Activated CD8-positive, alpha-beta memory T cell treated with anti-CD3 and anti-CD28 coated beads, Interleukin-2, amount 10 ng/mL, durations not matched to agents 7 days and 5 days (primary cell): ENCODE measurements around the gene MICAL2. TPM values are rescaled to one million over a fixed set of nuclear protein-coding genes. Genes with fewer than 3 reads are reported as not detected.
A peak's percentile ranks its signal among the peaks of the same experiment; 100 is the strongest.

Source experiments
- ATAC-seq: fragments of 150-1000 bp; cut with Tn5 transposase; one replicate; pipeline ENCODE4 v1.10.0; 2021; ENCODE audit warnings: moderate library complexity
- CTCF ChIA-PET: fragments of 350-600 bp; sonication (Branson Sonifier 250); formaldehyde crosslinking; loops from one replicate; lab custom pipeline; 2021; ENCODE audit warnings: antibody characterized with exemption; lab: Charles Lee
- DNase-seq: peaks from one replicate; pipeline ENCODE4 v3.0.0-alpha.2; 2020
- H3K27ac Mint-ChIP-seq: one replicate; pipeline ENCODE4 v1.8.0; 2021; ENCODE audit warnings: mild to moderate bottlenecking, mixed read lengths
- H3K27me3 Mint-ChIP-seq: one replicate; pipeline ENCODE4 v1.8.0; 2021; ENCODE audit warnings: mixed read lengths
- H3K36me3 Mint-ChIP-seq: one replicate; pipeline ENCODE4 v1.8.0; 2021; ENCODE audit warnings: mild to moderate bottlenecking, mixed read lengths
- H3K4me1 Mint-ChIP-seq: one replicate; pipeline ENCODE4 v1.8.0; 2021; ENCODE audit warnings: mixed read lengths
- H3K4me3 Mint-ChIP-seq: one replicate; pipeline ENCODE4 v1.8.0; 2021; ENCODE audit warnings: mild to moderate bottlenecking, moderate library complexity, mixed read lengths
- H3K9me3 Mint-ChIP-seq: one replicate; pipeline ENCODE4 v1.8.0; 2022; ENCODE audit warnings: low read depth, mixed read lengths
- total RNA-seq, 2 experiments: library from RNA; stranded (reverse); gene quantifications; one replicate each; pipeline ENCODE4 v1.2.3, GENCODE V29; 2021

Gene MICAL2
- total RNA-seq, 2 experiments from 2014 or later, result 120 to 168 TPM

DNA sequence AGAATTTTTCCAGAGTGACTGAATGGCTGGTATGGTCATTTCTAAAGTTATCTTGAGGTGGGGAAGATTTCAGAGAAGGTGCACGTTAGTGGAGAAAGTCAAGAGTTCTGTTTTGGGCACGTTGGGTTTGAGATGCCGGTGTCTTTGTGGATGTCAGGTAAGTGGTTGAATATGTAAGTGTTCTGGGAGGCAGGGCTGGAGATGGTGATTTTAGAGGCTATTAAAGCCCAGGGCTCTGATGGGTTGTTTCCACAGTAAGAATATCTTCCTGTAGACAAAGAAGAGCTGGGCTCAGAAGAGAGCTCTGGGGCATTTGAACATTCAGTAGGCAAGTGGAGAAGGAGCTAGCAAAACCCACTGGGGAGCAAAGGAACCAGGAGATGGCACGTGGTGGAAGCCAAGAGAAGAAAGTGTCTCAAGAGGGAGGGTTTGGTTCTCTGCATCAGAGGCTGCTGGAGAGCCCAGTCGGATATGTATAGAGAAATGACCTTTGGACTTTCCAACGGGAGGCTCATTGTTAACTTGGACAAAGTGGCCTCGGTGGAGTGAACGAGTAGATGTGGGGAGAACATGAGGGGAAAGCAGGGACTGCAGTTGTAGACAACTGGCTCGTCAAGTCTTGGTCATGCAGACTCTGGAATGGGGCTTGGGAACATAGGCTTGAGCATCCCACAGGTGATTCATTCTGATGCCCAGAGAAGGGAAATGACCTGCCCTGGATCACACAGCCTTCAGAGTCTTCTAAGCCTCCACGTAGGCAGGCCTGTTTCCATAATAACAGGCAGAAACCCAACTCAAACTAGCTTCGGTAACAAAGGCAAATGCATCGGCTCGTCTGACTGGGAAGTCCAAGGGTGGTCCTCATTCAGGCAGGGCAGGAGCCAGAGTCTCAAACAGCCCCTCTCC is 168.6 kb downstream of the MICAL2 start:
- Mint-ChIP-seq H3K4me3 (no peak overlapping the region), H3K36me3 (no peaks in the 10 kb centered on the region), H3K27ac (no peak overlapping the region), H3K27me3 (no peaks in the 10 kb centered on the region), H3K4me1 (peaks cover 3% of the 10 kb centered on the region), H3K9me3 (no peaks in the 10 kb centered on the region)
- DNase-seq (no peak), ATAC-seq (no peak)
- CTCF ChIA-PET, result interaction anchor here (0.6 to 17.6 kb wide), 5 partner anchors 11 to 231 kb away, joined by 3 to 472 read pairs (median 19); no protein-coding TSS in a partner anchor

DNA sequence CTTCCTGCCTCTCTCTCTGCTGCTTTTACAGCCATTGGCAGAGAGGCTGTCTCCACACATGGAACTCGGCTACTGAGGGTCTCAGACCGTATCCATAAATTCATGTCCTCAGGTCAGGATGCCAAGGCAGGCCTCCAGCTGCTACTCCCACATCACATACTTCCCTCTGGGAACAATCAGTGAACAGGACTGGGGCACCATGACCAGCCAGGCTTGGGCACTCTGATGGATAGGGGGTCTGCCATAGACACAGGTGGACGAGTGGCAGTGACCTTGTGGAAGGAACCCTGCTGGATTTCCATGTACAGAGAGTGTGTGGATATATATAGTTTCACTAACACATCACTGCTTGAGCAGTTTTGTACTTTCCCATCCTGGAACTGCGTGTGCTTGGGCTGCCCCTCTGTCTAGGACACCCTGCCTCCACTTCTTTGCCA is 169.3 kb downstream of the MICAL2 start:
- DNase-seq, result no peak
- H3K4me1 Mint-ChIP-seq, result peaks cover 3% of the 10 kb centered on the region
- no peak overlapping the region for H3K27ac Mint-ChIP-seq
- H3K36me3 Mint-ChIP-seq, result no peaks in the 10 kb centered on the region
- no peaks in the 10 kb centered on the region for H3K27me3 Mint-ChIP-seq
- H3K4me3 Mint-ChIP-seq, result no peak overlapping the region
- no peaks in the 10 kb centered on the region for H3K9me3 Mint-ChIP-seq
- CTCF ChIA-PET, result interaction anchor here (1.3 to 17.6 kb wide), 5 partner anchors 10 to 232 kb away, joined by 3 to 472 read pairs (median 19); no protein-coding TSS in a partner anchor
- no peak for ATAC-seq

DNA sequence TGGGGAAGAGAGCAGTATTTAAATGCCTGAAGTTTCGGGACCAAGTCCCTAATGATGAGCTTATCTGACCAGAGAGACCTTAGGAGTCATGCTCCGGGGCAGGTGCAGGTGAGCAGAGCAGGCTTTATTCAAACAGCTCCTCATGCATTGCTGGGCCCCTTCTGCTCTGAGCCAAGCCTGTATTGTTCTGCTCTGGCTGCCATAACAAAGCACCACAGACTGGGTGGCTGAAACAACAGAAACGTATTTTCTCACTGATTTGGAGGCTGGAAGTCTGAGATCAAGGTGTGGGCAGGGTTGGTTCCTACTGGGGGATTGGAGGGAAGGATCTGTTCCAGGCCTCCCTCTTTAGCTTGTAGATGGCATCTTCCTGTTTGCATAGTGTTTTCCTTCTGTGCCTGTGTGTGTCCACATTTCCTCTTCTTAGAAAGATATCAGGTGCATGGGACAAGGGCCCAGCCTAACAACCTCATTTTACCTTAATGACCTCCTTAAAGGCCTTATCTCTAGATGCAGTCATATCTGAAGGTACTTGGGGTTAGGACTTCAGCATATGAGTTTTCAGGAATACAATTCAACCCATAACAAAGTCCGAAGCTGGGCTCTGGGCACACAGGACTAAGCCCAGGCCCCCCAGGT is 169.9 kb downstream of the MICAL2 start:
- Mint-ChIP-seq H3K9me3 (no peaks in the 10 kb centered on the region), H3K27ac (no peak overlapping the region), H3K36me3 (no peaks in the 10 kb centered on the region), H3K4me1 (peaks cover 3% of the 10 kb centered on the region), H3K4me3 (no peak overlapping the region), H3K27me3 (no peaks in the 10 kb centered on the region)
- ATAC-seq, result no peak
- no peak for DNase-seq
- CTCF ChIA-PET, result interaction anchor here (1.2 to 17.6 kb wide), 13 partner anchors 8 to 492 kb away, joined by 3 to 472 read pairs (median 5); no protein-coding TSS in a partner anchor

DNA sequence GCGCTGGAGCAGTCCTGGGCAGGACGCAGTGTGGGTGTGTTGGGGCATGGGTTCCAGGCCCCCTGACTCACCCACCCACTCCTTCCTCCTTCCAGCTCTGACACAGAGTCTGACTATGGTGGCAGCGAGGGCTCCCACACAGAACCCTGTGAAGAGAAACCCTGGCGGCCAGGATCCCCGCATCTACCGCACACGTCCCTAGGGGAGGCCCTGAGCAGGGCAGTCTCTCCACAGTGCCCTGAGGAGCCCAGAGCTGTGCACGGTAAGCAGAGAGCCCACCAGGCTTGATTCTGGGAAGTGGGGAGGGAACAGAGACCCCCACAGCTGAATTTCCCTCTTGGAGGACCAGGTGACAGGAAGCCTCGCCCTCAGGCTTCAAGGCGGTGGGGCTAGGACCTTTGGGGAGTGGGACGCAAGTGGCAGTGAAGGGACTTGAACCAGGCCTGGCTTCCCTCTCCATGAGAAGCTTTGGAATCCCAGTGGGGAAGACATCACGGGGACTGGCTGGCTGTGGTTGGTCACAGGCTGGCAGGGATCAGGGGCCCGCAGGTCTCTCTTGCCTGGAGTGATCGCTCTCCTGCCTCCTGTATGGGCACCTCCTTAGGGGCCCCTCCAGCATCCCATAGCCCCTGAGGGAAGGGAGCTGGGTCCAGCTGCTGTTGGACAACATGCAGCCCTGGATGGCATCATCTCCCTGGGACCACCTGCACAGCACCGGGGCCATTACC is 170.6 kb downstream of the MICAL2 start:
- Mint-ChIP-seq H3K4me1 (peaks cover 3% of the 10 kb centered on the region), H3K36me3 (no peaks in the 10 kb centered on the region)
- DNase-seq, result peak; percentile 38

DNA sequence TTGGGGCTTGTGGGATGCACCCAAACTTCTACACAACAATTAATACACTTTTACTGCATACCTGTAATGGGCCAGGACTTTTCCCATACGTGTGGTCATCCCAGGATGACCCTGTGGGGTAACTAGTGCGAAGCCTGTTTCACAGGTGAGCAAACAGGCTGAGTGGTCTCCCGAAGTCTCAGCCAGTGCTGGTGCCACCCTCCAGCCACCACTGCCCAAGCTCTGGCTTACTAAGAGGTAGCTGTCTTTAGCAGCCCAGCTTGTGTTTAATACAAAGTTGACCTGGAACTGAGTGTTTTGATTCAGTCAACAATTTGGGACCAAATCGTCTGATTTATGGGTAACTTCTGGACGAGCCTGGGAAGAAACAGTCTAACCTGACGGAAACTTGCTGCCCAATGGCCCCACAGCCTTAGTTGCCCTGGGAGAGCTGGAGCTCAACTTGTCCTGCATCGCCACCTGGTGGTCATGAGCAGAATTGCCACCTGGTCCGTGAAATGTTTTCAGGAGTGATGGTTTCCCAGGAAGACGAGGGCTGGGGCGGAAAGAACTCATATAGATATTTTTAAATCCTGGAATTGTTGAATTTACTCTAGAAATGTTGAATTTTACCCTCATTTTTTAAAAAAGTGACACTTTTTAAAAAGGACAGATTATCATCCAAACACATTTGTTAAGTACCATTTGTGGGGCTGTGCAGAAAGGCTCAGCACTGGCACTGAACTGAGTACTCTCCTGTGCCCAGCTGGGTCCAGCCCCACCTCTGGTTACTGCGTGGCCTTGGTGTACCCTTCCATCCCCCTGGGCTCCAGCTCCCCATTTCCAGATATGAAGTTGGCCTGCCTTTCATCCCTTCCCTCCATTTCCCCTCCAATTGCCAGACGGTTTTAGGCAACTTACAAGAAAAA is 171.4 kb downstream of the MICAL2 start:
- Mint-ChIP-seq H3K27ac (no peak overlapping the region), H3K9me3 (no peaks in the 10 kb centered on the region), H3K4me3 (no peak overlapping the region), H3K4me1 (peaks cover 3% of the 10 kb centered on the region), H3K36me3 (no peaks in the 10 kb centered on the region), H3K27me3 (no peaks in the 10 kb centered on the region)
- DNase-seq, result peak; percentile 84
- CTCF ChIA-PET, result interaction anchor here (0.7 to 17.6 kb wide), 60 partner anchors 8 to 954 kb away, joined by 3 to 472 read pairs (median 4); no protein-coding TSS in a partner anchor
- ATAC-seq, result peak; percentile 77

More for the DNA sequence above, 170.6 kb downstream of the MICAL2 start:
- CTCF ChIA-PET, result interaction anchor here (0.7 to 17.6 kb wide), 60 partner anchors 8 to 607 kb away, joined by 3 to 472 read pairs (median 4); no protein-coding TSS in a partner anchor
- Mint-ChIP-seq H3K27me3 (no peaks in the 10 kb centered on the region), H3K9me3 (no peaks in the 10 kb centered on the region), H3K27ac (no peak overlapping the region), H3K4me3 (no peak overlapping the region)
- no peak for ATAC-seq

DNA sequence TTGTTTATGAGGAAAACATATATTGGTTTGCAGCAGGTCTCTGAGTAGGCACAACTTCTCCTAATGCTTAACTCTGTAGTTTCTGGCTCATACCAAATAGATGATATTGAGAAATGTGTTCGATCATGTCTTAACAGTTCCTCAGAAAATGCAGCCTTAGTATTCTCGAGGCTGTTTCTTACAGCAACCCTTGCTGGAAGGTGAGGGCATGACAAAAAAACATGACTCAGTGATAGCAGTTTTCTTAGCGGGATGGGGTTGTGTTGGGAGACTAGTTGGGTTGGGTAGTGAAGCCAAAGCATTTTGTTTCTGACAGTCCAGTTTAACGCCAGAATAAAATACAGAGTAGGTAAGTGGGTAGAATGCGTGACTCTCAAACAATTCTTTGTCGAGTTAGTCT is 172.3 kb downstream of the MICAL2 start:
- Mint-ChIP-seq H3K4me3 (no peak overlapping the region), H3K36me3 (no peaks in the 10 kb centered on the region), H3K4me1 (peaks cover 3% of the 10 kb centered on the region), H3K9me3 (no peaks in the 10 kb centered on the region), H3K27me3 (no peaks in the 10 kb centered on the region), H3K27ac (no peak overlapping the region)
- no peak for ATAC-seq
- CTCF ChIA-PET, result interaction anchor here (0.7 to 17.6 kb wide), 19 partner anchors 7 to 955 kb away, joined by 3 to 472 read pairs (median 5); no protein-coding TSS in a partner anchor
- no peak for DNase-seq

DNA sequence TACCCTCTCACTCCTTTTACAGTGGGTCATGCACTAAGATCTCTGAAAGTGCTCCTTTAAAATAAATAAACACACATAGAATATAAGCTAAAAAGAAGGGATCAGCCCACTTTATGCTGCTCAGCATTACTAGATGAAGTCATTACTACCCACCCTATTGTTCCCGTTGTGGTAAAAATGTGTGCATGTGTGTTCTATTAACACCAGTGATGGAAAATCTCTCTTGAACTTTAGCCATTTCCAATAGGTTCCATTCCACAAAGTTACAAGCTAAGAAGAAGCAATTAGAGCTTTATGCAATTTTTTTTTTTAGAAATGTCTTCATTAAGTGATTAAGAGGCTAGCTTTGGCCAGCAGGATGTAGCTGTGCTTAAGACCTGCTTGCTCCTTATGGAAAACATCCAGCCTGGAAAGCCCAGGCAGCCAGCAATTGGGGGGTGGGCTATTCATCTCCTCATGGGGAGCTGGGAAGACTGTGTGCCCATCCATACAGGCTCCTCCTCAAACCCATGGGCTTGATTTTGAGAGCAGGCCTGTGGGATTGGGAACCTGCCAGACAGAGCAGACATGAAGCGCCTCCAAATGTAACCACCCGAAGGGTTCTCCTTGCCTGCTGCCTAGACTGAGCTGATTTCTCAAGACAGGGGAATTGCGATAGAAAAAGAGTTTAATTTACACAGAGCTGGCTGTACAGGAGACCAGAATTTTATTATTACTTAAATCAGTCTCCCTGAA is 174.1 kb downstream of the MICAL2 start:
- Mint-ChIP-seq H3K36me3 (no peaks in the 10 kb centered on the region), H3K9me3 (no peaks in the 10 kb centered on the region)

DNA sequence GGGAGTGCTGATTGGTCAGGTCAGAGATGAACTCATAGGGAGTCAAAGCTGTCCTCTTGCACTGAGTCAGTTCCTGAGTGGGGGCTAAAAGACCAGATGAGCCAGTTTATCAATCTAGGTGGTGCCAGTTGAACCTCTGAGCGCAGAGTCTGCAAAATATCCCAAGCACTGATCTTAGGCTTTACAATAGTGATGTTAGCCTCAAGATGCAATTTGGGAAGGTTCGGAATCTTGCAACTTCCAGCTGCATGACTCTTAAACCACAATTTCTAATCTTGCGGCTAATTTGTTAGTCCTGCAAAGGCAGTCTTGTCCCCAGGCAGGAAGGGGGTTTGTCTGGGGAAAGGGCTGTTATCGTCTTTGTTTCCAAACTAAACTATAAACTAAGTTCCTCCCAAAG is 174.7 kb downstream of the MICAL2 start:
- DNase-seq (peak; percentile 14), ATAC-seq (no peak)
- no peaks in the 10 kb centered on the region for H3K9me3 Mint-ChIP-seq
- no peak overlapping the region for H3K27ac Mint-ChIP-seq
- CTCF ChIA-PET, result interaction anchor here (0.9 to 17.6 kb wide), 5 partner anchors 8 to 353 kb away, joined by 3 to 472 read pairs (median 4); no protein-coding TSS in a partner anchor
- peaks cover 11% of the 10 kb centered on the region for H3K4me1 Mint-ChIP-seq
- H3K36me3 Mint-ChIP-seq, result no peaks in the 10 kb centered on the region
- no peaks in the 10 kb centered on the region for H3K27me3 Mint-ChIP-seq
- no peak overlapping the region for H3K4me3 Mint-ChIP-seq

More for the DNA sequence above, 174.1 kb downstream of the MICAL2 start:
- CTCF ChIA-PET, result interaction anchor here (0.9 to 17.6 kb wide), 6 partner anchors 8 to 353 kb away, joined by 3 to 472 read pairs (median 4); no protein-coding TSS in a partner anchor
- Mint-ChIP-seq H3K4me1 (peaks cover 5% of the 10 kb centered on the region), H3K27ac (no peak overlapping the region), H3K27me3 (no peaks in the 10 kb centered on the region), H3K4me3 (no peak overlapping the region)
- DNase-seq, result peak; percentile 36
- ATAC-seq, result no peak

DNA sequence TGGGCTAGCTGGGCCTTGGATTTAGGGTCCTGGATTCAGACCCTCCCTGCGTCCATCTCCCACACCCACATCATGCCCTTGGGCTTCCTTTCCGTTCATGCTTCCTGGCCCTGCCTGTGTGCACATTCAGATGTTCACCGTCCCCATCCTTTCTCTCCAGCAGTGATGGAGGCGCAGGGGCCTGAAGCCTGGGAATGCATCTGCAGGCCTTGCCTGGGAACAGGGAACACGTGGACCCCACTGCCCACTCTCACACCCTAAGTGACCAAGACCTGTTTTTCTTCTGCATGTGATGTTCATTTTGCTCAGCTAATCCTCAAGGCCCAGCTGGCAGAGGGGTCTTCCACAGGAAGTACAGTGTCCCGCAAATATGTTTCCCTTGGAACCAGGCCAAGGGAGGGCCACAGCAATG is 175.4 kb downstream of the MICAL2 start:
- Mint-ChIP-seq H3K27ac (no peak overlapping the region), H3K9me3 (no peaks in the 10 kb centered on the region), H3K4me3 (no peak overlapping the region), H3K4me1 (peaks cover 14% of the 10 kb centered on the region), H3K27me3 (no peaks in the 10 kb centered on the region), H3K36me3 (no peaks in the 10 kb centered on the region)
- CTCF ChIA-PET, result interaction anchor here (1.4 to 17.6 kb wide), 3 partner anchors 238 to 354 kb away, joined by 3 to 472 read pairs (median 5); no protein-coding TSS in a partner anchor
- no peak for ATAC-seq
- DNase-seq, result no peak

DNA sequence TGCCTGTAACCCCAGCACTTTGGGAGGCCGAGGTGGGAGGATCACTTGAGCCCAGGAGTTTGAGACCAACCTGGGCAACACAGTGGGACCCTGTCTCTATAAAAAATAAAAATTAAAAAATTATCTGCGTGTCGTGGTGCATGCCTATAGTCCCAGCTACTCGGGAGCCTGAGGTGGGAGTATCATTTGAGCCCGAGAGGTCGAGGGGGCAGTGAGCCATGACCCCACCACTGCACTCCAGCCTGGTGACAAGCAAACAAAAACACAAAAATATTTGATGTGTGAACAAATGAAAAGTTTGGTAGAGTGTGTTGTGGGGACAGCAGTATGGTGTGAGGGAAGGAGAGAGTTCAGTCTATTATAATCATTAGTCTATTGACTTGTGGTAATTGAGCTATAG is 176.2 kb downstream of the MICAL2 start:
- no peak overlapping the region for H3K4me3 Mint-ChIP-seq
- CTCF ChIA-PET, result interaction anchor here (1.4 to 17.6 kb wide), 3 partner anchors 44 to 320 kb away, joined by 3 to 472 read pairs (median 4); no protein-coding TSS in a partner anchor
- peaks cover 17% of the 10 kb centered on the region for H3K4me1 Mint-ChIP-seq
- no peaks in the 10 kb centered on the region for H3K9me3 Mint-ChIP-seq
- H3K27ac Mint-ChIP-seq, result no peak overlapping the region
- H3K36me3 Mint-ChIP-seq, result no peaks in the 10 kb centered on the region
- DNase-seq (no peak), ATAC-seq (no peak)
- H3K27me3 Mint-ChIP-seq, result no peaks in the 10 kb centered on the region

DNA sequence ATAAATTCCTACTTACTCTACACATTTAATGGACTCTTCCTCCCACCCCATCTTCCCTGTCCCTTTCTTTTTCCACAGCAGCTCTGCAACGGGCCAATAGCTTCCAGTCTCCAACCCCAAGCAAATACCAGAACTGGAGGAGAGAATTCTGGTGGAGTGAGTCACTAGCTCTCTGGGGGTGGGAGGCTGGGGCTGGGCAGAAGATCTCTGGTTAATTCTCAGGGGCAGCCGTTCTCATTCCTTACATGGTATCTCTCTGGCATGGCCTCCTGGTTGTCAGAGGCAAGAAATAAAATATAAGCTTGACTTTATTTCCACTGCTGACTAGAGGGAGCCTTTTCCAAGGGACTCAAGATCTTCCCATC is 176.6 kb downstream of the MICAL2 start:
- no peaks in the 10 kb centered on the region for H3K27me3 Mint-ChIP-seq
- H3K27ac Mint-ChIP-seq, result no peak overlapping the region
- H3K36me3 Mint-ChIP-seq, result no peaks in the 10 kb centered on the region
- peaks cover 17% of the 10 kb centered on the region for H3K4me1 Mint-ChIP-seq
- H3K4me3 Mint-ChIP-seq, result no peak overlapping the region
- CTCF ChIA-PET, result interaction anchor here (1.4 to 17.6 kb wide), 3 partner anchors 44 to 239 kb away, joined by 3 to 472 read pairs (median 4); no protein-coding TSS in a partner anchor
- no peak for ATAC-seq
- no peak for DNase-seq
- no peaks in the 10 kb centered on the region for H3K9me3 Mint-ChIP-seq
